Astrocyte of the hippocampus (primary cell): Measurements from ENCODE around the gene RORC.
"Not testable (repeated sequence)": the region's sequence is repeated elsewhere in the genome, so short reads cannot be mapped to it uniquely, and the experiment has no call there.

Source experiments
- DNase-seq: peaks from one replicate; pipeline ENCODE4 v3.0.0; 2011; ENCODE audit warnings: low read depth, low spot score

RORC gene

DNA sequence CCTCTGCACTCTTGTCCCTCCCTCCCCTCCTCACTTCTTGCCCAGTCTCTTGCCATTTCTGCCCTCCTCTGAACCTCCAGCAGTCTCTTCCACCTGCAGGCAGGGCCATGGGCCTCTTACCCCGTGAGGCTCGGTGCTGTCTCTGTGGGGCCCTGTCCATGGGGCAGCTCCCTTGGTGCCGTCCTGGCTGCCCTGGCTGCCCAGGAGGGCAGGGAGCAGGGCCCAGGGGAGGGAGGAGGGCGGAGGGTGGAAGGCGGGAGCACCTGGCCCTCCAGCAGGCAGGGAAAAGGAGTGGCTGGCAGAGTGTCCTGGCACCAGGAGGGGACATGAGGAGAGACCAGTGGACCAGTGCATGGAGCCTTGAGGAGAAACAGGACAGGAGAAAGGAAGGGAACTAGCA lies at the start of gene RORC:
Gene RORC, minus strand, starts transcription at position 198 of the 400 bp plus-strand sequence. Its CDS starts 38 bp downstream, at position 160.
- DNase-seq, result no peak

GRCh38 chr1:151875419-151876097 lies 44.0 kb upstream of the RORC start:
- no peak for DNase-seq

- not testable (repeated sequence) for DNase-seq
Measured at GRCh38 chr1:151872776-151873175, 41.2 kb upstream of the RORC start.

- DNase-seq, result peak; percentile 54
Measured at GRCh38 chr1:151871284-151872030, 39.9 kb upstream of the RORC start.

- DNase-seq, result no peak
Measured at GRCh38 chr1:151868486-151868885, 36.9 kb upstream of the RORC start.

- DNase-seq, result peak; percentile 26
Measured at GRCh38 chr1:151867765-151868411, 36.3 kb upstream of the RORC start.

DNA sequence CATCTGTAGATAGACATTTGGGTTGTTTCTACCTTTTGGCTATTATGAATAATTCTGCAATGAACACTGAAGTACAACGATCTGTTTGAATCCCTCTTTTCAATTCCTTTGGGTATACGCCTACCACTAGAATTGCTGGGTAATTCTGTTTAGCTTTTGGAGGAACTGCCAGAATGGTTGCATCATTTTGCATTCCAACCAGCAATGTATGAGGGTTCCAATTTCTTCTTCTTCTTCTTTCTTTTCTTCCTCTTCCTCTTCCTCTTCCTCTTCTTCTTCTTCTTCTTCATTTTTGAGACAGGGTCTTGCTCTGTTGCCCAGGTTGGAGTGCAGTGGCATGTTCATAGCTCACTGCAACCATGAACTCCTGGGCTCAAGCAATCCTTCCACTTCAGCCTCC lies 35.7 kb upstream of the RORC start:
- no peak for DNase-seq

DNA sequence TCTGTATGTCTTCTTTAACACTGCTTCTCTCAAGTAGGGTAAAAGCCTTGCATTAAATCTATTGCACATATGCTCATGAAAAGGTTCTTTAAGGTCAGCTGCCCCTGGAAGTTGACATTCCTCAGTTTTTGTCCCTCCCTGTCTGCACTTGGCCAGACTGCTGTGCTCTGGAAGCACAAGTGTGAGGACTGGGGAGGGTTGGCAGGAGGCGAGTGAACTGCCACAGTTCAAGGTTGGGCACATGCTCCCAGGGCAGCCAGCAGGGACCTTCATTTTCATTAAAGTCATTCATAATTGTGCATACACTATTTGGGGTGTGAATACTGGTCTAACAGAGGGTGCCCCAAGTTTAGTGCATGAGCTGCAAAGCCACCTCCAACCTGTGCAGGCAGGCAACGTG lies 32.8 kb upstream of the RORC start:
- no peak for DNase-seq

DNA sequence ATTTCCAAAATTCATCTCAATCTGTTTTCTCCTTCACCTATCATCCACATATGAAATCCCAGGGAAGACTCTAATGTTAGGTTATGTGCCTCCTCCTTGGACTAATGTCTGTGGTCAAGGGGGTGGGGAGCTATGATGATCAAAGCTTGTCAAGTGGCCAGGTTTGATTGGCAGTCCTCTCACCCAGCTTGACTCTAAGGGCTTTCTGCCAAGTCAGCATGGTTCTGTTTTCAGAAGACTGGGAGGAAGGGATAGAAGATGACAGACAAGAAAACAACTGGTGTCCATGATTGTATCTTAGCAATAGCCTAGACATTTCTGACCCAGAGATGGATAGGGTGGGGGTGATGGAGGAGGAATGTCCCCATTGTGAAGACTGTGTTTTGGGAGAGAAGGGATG lies 31.0 kb upstream of the RORC start:
- no peak for DNase-seq

DNA sequence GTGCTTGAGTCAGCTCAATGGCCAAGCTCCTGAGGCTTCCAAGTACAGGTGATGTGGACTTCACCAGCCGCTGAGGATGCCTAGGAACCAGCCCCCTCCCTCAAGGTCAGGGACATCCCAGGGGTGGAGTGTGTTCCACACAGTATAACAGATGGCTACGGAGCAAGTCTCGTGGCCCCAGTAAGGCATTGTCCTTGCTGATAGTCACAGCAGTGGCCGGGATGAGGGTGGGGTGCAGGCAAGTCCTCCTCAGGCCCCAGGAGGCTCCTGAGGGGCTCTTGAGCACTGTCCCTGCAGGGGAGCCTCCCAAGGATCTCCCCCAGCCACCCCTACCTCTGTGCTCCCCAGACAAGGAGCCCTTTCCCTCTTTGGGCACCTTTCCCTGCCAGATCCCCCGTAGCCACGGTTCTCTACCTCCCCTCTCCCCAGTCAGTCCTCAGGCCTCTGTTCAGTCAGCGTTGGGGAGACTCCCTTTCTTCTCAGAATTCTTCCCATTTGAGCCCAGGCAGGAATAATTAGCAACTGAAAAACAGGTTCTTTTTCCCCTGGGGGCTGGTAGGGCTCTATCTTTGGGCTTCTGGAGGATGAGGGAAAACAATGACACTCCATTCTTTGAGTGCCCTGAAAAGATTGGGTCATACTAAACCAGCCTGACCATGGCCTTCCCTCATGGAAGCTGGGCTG lies 29.0 kb upstream of the RORC start:
- DNase-seq, result no peak

- DNase-seq, result no peak
Measured at GRCh38 chr1:151859891-151860293, 28.3 kb upstream of the RORC start.

- DNase-seq, result no peak
Measured at GRCh38 chr1:151858886-151859665, 27.5 kb upstream of the RORC start.

GRCh38 chr1:151858030-151858746 lies 26.6 kb upstream of the RORC start:
- DNase-seq, result no peak

DNA sequence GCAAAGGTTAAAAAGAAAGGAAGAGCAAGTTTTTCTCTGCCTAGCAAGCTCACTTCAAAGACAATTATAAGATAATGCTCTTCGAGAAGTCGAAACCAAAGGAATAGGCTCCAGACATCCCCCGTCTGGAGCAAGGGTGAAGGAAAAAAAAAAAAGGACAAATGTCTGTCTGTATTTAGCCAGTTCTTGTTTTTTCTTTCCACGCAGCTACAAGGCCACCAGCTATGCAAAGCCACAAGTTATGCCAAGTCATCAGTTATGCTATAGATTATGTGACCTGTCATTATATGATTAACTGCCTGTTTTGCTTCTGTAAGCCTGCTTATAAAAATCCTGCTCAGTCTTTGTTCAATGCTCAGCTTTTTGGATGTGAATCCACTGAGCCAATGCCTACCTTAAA lies 24.3 kb upstream of the RORC start:
- no peak for DNase-seq

DNA sequence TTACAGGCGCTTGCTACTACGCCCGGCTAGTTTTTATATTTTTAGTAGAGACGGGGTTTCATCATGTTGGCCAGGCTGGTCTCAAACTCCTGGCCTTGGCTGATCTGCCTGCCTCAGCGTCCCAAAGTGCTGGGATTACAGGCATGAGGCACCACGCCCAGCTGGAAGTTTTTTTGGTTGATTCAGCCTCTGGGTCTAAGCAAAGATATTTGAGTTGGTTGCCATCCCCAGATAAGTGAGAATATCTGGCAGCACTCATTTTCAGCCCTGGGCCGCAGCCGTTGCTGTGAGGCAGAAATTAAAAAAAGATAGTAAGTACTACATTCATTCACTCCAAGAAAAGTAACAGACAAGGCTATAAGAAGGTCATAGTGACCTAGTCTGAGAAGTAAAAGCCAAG lies 23.9 kb upstream of the RORC start:
- DNase-seq, result not testable (repeated sequence)

- DNase-seq, result no peak
Measured at GRCh38 chr1:151854658-151855057, 23.1 kb upstream of the RORC start.

DNA sequence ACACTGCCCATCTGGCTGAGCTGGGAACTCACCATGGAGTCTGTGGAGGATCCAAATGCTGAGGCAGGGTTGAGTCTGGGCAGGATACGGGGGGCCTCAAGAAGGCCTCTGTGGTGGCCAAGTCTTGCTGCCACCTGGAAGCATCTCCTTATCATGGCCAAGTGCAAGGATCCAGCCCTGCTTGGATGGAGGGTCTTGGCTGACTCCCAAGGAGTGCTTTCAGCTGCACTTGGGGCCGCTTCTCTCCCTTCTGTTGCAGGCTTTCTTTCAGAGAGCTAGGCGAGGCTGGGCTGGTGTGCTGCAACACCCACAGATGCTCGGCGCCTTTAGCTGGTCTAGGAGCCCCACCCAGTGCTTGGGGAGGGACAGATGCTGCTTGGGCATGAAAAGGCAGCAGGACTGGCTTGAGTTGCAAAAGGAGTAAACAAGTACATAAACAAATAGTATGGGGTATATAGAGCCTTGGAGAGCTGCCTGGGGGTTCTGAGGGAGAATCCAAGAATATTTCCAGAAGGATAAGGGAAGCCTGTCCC lies 21.9 kb upstream of the RORC start, which contains the start of gene THEM5:
Gene THEM5, minus strand, starts transcription at position 302 of the 533 bp plus-strand sequence. Its CDS starts 147 bp downstream, at position 155.
- DNase-seq, result no peak

GRCh38 chr1:151852733-151853132 lies 21.1 kb upstream of the RORC start:
- DNase-seq, result no peak

- no peak for DNase-seq
Measured at GRCh38 chr1:151851886-151852285, 20.3 kb upstream of the RORC start.

GRCh38 chr1:151849871-151850270 lies 18.3 kb upstream of the RORC start:
- DNase-seq, result no peak
